ENCODE results near the gene EEF1AKMT3. TPM values are rescaled to one million over a fixed set of nuclear protein-coding genes. Genes with fewer than 3 reads are reported as not detected.

The EEF1AKMT3 gene
- total RNA-seq, 2 experiments from 2014 or later: 4.0 to 4.3 TPM

DNA sequence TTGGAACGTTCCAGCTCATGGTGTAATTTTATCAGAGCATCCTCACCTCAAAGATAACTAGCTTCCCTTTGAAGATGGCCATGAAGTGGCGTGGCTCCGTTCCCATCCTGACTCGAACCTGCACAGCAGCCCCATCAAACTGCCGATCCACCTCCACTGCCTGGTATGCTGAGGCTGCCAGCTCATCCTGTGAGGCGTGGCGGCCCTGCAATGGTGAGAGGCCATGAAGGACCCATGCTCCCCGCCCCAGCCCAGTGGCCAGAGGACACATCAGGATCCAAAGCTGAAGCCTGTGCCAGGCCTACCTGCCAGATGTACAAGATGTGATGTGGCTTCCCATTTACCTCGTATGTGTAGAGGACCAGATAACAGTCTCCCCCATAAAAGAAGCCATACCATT is 34.9 kb downstream of the EEF1AKMT3 start:
- H3K4me1 Mint-ChIP-seq (ENCODE audit: low read depth): peaks cover 4% of the 10 kb centered on the region
- intact Hi-C loops (cut with micrococcal nuclease): no loop called here
- DNase-seq: no peak

DNA sequence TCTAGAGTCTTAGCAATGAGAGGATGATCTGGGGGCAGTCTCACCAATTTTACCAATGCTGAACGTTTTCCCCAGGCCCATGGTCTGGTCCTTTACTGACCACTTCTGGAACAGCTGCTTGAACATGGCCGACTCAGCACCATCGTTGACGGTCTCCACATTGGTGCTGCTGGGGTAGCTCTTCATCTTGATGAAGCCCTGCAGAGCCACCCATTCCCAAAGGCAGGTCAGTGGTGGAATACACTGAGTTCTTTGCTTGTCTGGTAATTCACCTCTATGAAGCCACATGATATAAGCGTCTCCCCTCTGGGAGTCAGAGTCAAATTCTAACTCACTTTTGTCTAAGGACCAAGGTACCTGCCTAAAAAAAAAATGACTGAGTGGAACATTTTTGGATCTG is 35.9 kb downstream of the EEF1AKMT3 start:
- ATAC-seq (no peak), DNase-seq (no peak)
- no peaks in the 10 kb centered on the region for H3K27me3 Mint-ChIP-seq
- CTCF ChIA-PET: interaction anchor here (2.2 kb wide), 1 partner anchor 97 kb away, joined by 10 read pairs; no protein-coding TSS in a partner anchor
- POLR2A ChIA-PET: no interaction called here
- intact Hi-C loops (cut with micrococcal nuclease): no loop called here
- H3K27ac Mint-ChIP-seq: no peak overlapping the region
- TF ChIP-seq CTCF (IDR thresholded peaks at IDR 0.05): no peak
- H3K9me3 Mint-ChIP-seq: no peaks in the 10 kb centered on the region
- H3K36me3 Mint-ChIP-seq (ENCODE audit: low read depth): peaks cover 4% of the 10 kb centered on the region
- no peak overlapping the region for H3K4me3 Mint-ChIP-seq
- no peaks in the 10 kb centered on the region for H3K4me1 Mint-ChIP-seq (ENCODE audit: low read depth)

More for the DNA sequence above, 34.9 kb downstream of the EEF1AKMT3 start:
- H3K27ac Mint-ChIP-seq: no peak overlapping the region
- peaks cover 4% of the 10 kb centered on the region for H3K36me3 Mint-ChIP-seq (ENCODE audit: low read depth)
- POLR2A ChIA-PET: interaction anchor here (1.0 kb wide), 1 partner anchor 59 kb away, joined by 4 read pairs; no protein-coding TSS in a partner anchor
- no peak overlapping the region for H3K4me3 Mint-ChIP-seq
- ATAC-seq: no peak
- H3K9me3 Mint-ChIP-seq: no peaks in the 10 kb centered on the region
- CTCF ChIA-PET: interaction anchor here (1.0 to 1.9 kb wide), 3 partner anchors 9 to 98 kb away, joined by 3 to 6 read pairs (median 6); partner anchors contain the start of gene TSFM
- H3K27me3 Mint-ChIP-seq: no peaks in the 10 kb centered on the region
- no peak for TF ChIP-seq CTCF (IDR thresholded peaks at IDR 0.05)

- TF ChIP-seq CTCF (IDR thresholded peaks at IDR 0.05): no peak
- no peak for ATAC-seq
- Mint-ChIP-seq H3K27me3 (no peaks in the 10 kb centered on the region), H3K4me3 (no peak overlapping the region), H3K4me1 (ENCODE audit: low read depth) (no peaks in the 10 kb centered on the region), H3K27ac (no peak overlapping the region), H3K36me3 (ENCODE audit: low read depth) (no peaks in the 10 kb centered on the region), H3K9me3 (no peaks in the 10 kb centered on the region)
- POLR2A ChIA-PET: interaction anchor here (0.7 to 1.0 kb wide), 2 partner anchors 23 to 49 kb away, joined by 3 read pairs; no protein-coding TSS in a partner anchor
- no peak for DNase-seq
- CTCF ChIA-PET: interaction anchor here (0.9 to 2.2 kb wide), 3 partner anchors 27 to 96 kb away, joined by 3 to 10 read pairs (median 4); no protein-coding TSS in a partner anchor
- intact Hi-C loops (cut with micrococcal nuclease): no loop called here
These were observed 37.0 kb downstream of the EEF1AKMT3 start for GRCh38 chr12:57809425-57809824.

GRCh38 chr12:57810450-57810849 is 38.0 kb downstream of the EEF1AKMT3 start:
- no peaks in the 10 kb centered on the region for H3K4me1 Mint-ChIP-seq (ENCODE audit: low read depth)
- H3K4me3 Mint-ChIP-seq: no peak overlapping the region
- POLR2A ChIA-PET: interaction anchor here (1.3 kb wide), 1 partner anchor 8 kb away, joined by 3 read pairs; no protein-coding TSS in a partner anchor
- no peaks in the 10 kb centered on the region for H3K27me3 Mint-ChIP-seq
- CTCF ChIA-PET: interaction anchor here (0.9 to 3.7 kb wide), 2 partner anchors 8 to 93 kb away, joined by 3 to 23 read pairs; no protein-coding TSS in a partner anchor
- no peaks in the 10 kb centered on the region for H3K9me3 Mint-ChIP-seq
- H3K36me3 Mint-ChIP-seq (ENCODE audit: low read depth): no peaks in the 10 kb centered on the region
- H3K27ac Mint-ChIP-seq: no peak overlapping the region
- DNase-seq (no peak), ATAC-seq (no peak)
- no peak for TF ChIP-seq CTCF (IDR thresholded peaks at IDR 0.05)
- intact Hi-C loops (cut with micrococcal nuclease): no loop called here

DNA sequence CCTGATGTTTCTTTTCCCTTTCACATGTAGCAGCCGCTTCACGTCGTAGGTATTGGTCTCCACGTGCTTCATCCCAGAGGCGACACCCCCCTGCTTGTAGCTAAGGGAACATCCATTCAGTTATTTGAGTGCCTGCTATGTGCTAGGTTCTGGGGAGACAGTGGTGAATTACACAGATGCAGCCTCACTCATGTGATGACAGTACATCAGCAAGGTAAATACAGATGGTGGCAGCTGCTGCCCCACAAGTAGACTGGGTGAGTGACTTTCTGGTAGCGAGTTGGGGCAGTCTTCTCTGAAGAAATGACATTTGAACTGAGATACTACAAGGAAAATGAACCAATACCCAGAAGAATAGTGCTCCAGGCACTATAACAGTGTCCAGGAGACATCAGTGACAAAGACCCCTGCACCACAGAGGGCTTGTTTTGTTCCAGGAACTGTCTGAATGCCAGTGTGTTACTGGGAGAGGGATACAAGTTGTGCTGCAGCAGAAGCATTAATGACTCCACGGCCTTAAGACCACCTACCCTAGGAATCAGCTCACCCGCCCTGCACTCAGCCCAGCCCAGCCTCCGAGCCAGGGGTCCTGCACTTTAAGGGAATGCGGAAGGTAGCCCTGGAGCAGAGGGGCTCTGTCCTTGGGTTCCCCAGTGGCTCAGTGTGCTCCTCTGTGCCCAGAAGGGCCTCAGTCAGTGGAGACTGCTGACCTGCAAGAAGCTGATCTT is 38.8 kb downstream of the EEF1AKMT3 start:
- no peak overlapping the region for H3K27ac Mint-ChIP-seq
- no peak for TF ChIP-seq CTCF (IDR thresholded peaks at IDR 0.05)
- H3K36me3 Mint-ChIP-seq (ENCODE audit: low read depth): no peaks in the 10 kb centered on the region
- H3K4me3 Mint-ChIP-seq: no peak overlapping the region
- ATAC-seq (no peak), DNase-seq (no peak)
- CTCF ChIA-PET: interaction anchor here (3.7 kb wide), 1 partner anchor 8 kb away, joined by 23 read pairs; no protein-coding TSS in a partner anchor
- H3K4me1 Mint-ChIP-seq (ENCODE audit: low read depth): no peaks in the 10 kb centered on the region
- H3K9me3 Mint-ChIP-seq: no peaks in the 10 kb centered on the region
- intact Hi-C loops (cut with micrococcal nuclease): no loop called here
- no peaks in the 10 kb centered on the region for H3K27me3 Mint-ChIP-seq
- POLR2A ChIA-PET: interaction anchor here (1.3 to 1.5 kb wide), 2 partner anchors 9 kb away, joined by 3 to 4 read pairs; no protein-coding TSS in a partner anchor

All from activated CD8-positive, alpha-beta T cell treated with anti-CD3 and anti-CD28 coated beads for 36 hours (primary cell).